Heart left ventricle (tissue), 13 donors: ENCODE results near the gene PCBP1.

ENCODE experiments used
- POLR2A ChIP-seq, 2 donors: fragments of 450-650 bp; IDR thresholded peaks; one replicate each; pipeline ENCODE4 v1.6.1; 2017; ENCODE audit warnings: antibody characterized with exemption in 2 of 2, mild to moderate bottlenecking in 2 of 2, moderate library complexity in 2 of 2
- TF ChIP-seq, protein P1 (sequence below), 12 donors: fragments of 200-600 bp; sonication (generic) in 4 of 12; IDR thresholded peaks; one replicate each; pipeline versions ENCODE4 v1.5.0 to v1.8.0; 2018 to 2022; ENCODE audit warnings: antibody characterized with exemption in 12 of 12, mild to moderate bottlenecking in 5 of 12
- donor health status: ischemic (EF 13 %, LVEDD 7.1; RV severe dilation, severe dysfunction).
- donor health status: DM: no; HTN: yes; CAD: no.
- donor health status: DM: no; HTN: no; CAD: no.
- donor health status: ischemic (EF 25% LVEDD 6.9; RV normal size, moderate dysfunction).
- donor health status: ischemic (EF 25% LVEDD 5.7; RV mildly dilated, moderate dysfunction).
- donor health status: ischemic (EF 35%, LVEDD 5.7; RV mildly dilated, moderate dysfunction).
- donor health status: nonischemic (EF 11% LVEDD 7.7; RV severe dilation, severe dysfunction).
- donor health status: DM: yes; HTN: yes; CAD: no.
- donor health status: PGD.
- donor health status: ischemic (EF 29% LVEDD 5.4; RV normal size, mild dysfunction).
- donor health status: nonischemic (EF 23%, LVEDD 6.1; RV moderate dilation, normal function).

DNA sequence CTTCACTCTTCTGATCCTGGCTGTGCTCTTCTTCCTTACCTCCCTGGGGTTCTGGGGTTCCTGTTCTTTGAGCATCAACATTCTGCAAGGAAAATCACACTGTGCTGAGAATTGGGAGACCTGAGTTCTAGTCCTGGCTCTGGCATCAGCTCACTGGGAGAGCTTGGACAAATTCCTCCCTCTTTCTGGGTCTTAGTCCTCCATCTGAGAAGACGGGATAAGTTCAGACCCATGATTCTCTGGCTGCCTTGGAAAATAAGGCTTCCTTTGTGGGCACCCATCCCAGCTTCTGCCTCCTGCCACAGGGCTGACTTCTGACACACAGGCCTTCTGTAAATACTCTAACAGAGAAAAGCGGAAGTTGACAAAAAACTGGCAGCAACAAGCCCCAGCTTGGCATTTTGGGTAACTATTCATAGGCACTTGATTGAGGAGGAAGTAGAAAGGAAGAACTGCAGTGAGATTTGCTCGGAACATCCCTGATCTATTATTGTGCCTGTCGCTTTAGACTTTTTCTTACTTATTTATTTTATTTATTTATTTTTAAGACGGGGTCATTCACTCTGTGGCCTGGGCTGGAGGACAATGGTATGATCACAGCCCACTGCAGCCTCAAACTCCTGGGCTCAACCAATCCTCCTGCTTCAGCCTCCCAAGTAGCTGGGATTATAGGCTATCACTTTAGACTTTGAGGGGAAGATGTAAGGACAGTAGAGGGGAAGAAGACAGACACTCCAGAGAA lies 7.9 kb downstream of the PCBP1 start:
- TF ChIP-seq, protein P1, sequence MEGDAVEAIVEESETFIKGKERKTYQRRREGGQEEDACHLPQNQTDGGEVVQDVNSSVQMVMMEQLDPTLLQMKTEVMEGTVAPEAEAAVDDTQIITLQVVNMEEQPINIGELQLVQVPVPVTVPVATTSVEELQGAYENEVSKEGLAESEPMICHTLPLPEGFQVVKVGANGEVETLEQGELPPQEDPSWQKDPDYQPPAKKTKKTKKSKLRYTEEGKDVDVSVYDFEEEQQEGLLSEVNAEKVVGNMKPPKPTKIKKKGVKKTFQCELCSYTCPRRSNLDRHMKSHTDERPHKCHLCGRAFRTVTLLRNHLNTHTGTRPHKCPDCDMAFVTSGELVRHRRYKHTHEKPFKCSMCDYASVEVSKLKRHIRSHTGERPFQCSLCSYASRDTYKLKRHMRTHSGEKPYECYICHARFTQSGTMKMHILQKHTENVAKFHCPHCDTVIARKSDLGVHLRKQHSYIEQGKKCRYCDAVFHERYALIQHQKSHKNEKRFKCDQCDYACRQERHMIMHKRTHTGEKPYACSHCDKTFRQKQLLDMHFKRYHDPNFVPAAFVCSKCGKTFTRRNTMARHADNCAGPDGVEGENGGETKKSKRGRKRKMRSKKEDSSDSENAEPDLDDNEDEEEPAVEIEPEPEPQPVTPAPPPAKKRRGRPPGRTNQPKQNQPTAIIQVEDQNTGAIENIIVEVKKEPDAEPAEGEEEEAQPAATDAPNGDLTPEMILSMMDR (IDR thresholded peaks at IDR 0.05), result no peak
- TF ChIP-seq POLR2A (IDR thresholded peaks at IDR 0.05), result no peak
